Endodermal cell (in vitro differentiated cells): ENCODE data around the gene CEP104. TPM values are rescaled to one million over a fixed set of nuclear protein-coding genes. Genes with fewer than 3 reads are reported as not detected.

ENCODE experiments used
- DNase-seq: peaks from one replicate; pipeline ENCODE4 v3.0.0-alpha.2; 2017
- H3K27ac ChIP-seq: 2 replicates; pipeline ENCODE4 v1.5.1; 2013; ENCODE audit warnings: mild to moderate bottlenecking, low read depth, low read length, moderate library complexity
- H3K27me3 ChIP-seq: 2 replicates; pipeline ENCODE4 v1.6.1; 2013; ENCODE audit warnings: mild to moderate bottlenecking, low read length, moderate library complexity; ENCODE audit not compliant: insufficient read depth, control insufficient read depth, poor library complexity, severe bottlenecking
- H3K36me3 ChIP-seq: 2 replicates; pipeline ENCODE4 v1.7.0; 2013; ENCODE audit warnings: mild to moderate bottlenecking, low read length, moderate library complexity; ENCODE audit not compliant: control insufficient read depth, insufficient read depth
- H3K4me1 ChIP-seq: one replicate; pipeline ENCODE4 v1.7.0; 2013; ENCODE audit warnings: low read length; ENCODE audit not compliant: control insufficient read depth, insufficient read depth
- H3K4me3 ChIP-seq: 2 replicates; pipeline ENCODE4 v1.5.1; 2013; ENCODE audit warnings: mild to moderate bottlenecking, low read length, moderate library complexity
- H3K9ac ChIP-seq: 2 replicates; pipeline ENCODE4 v1.6.1; 2013; ENCODE audit warnings: mild to moderate bottlenecking, low read length, moderate library complexity; ENCODE audit not compliant: poor library complexity, severe bottlenecking; ENCODE audit errors: extremely low read depth
- H3K9me3 ChIP-seq: 2 replicates; pipeline ENCODE4 v1.6.1; 2013; ENCODE audit warnings: mild to moderate bottlenecking, low read length, moderate library complexity; ENCODE audit not compliant: control insufficient read depth
- H3K27ac Mint-ChIP-seq: 2 replicates; pipeline ENCODE4 v1.8.0; 2020; ENCODE audit warnings: mixed read lengths
- H3K27me3 Mint-ChIP-seq: 2 replicates; pipeline ENCODE4 v1.8.0; 2021; ENCODE audit warnings: mild to moderate bottlenecking, mixed read lengths; ENCODE audit not compliant: insufficient read depth
- H3K36me3 Mint-ChIP-seq: 2 replicates; pipeline ENCODE4 v1.8.0; 2020; ENCODE audit warnings: low read depth, mixed read lengths
- H3K4me1 Mint-ChIP-seq: 2 replicates; pipeline ENCODE4 v1.8.0; 2020; ENCODE audit warnings: mixed read lengths
- H3K4me3 Mint-ChIP-seq: 2 replicates; pipeline ENCODE4 v1.8.0; 2020; ENCODE audit warnings: mild to moderate bottlenecking, moderate library complexity, mixed read lengths
- H3K9me3 Mint-ChIP-seq: 2 replicates; pipeline ENCODE4 v1.8.0; 2020; ENCODE audit warnings: mild to moderate bottlenecking, mixed read lengths
- CTCF ChIP-seq: fragments of 200-600 bp; sonication (generic); conservative IDR thresholded peaks from 2 replicates; pipeline ENCODE4 v1.5.0; 2021; ENCODE audit warnings: antibody characterized with exemption, mild to moderate bottlenecking
- WGBS, 2 experiments: methylation state at CpG; one replicate each; pipeline versions ENCODE4 v1.1.5 to v1.1.7; 2013; ENCODE audit warnings: missing lambda C conversion rate in 2 of 2, mixed read lengths in 1 of 2; ENCODE audit not compliant: insufficient coverage in 1 of 2, insufficient read length in 1 of 2; 5-methylcytosine and 5-hydroxymethylcytosine counted together
- total RNA-seq, 2 donors: library from RNA; stranded (reverse); fragmentation: NEBNext Ultra II Directional in 1 of 2; extraction: Animal tissue kit (Norgen Biotek cat#: 25700) in 1 of 2; gene quantifications; 2 replicates in 1 of 2; 3 replicates in 1 of 2; pipeline ENCODE4 v1.2.1, GENCODE V29; 2021

Gene CEP104
- total RNA-seq, 2 donors from 2014 or later, result 34.2 to 47.5 TPM

- no peak overlapping the region for H3K4me3 Mint-ChIP-seq
- H3K9ac ChIP-seq, result no peak overlapping the region
- H3K9me3 ChIP-seq, result no peaks in the 10 kb centered on the region
- no peaks in the 10 kb centered on the region for H3K9me3 Mint-ChIP-seq
- 92 to 94% methylated on average over 10 to 16 of the region's 16 CpGs for WGBS, 2 experiments
- DNase-seq, result peak; percentile 44
- H3K36me3 ChIP-seq, result peaks cover 31% of the 10 kb centered on the region
- TF ChIP-seq CTCF, result no peak
- H3K27ac Mint-ChIP-seq, result peak overlapping the region; percentile 44
- H3K27me3 Mint-ChIP-seq, result no peaks in the 10 kb centered on the region
- no peak overlapping the region for H3K27ac ChIP-seq
- peaks cover 60% of the 10 kb centered on the region for H3K36me3 Mint-ChIP-seq
- no peak overlapping the region for H3K4me3 ChIP-seq
- no peaks in the 10 kb centered on the region for H3K4me1 ChIP-seq
- peaks cover 12% of the 10 kb centered on the region for H3K4me1 Mint-ChIP-seq
- no peaks in the 10 kb centered on the region for H3K27me3 ChIP-seq
Measured at GRCh38 chr1:3788756-3789420, 68.1 kb downstream of the CEP104 start.

- Mint-ChIP-seq H3K4me3 (no peak overlapping the region), H3K27ac (peak overlapping the region; percentile 44), H3K9me3 (no peaks in the 10 kb centered on the region), H3K36me3 (peaks cover 63% of the 10 kb centered on the region), H3K27me3 (no peaks in the 10 kb centered on the region), H3K4me1 (peaks cover 3% of the 10 kb centered on the region)
- Histone ChIP-seq H3K27me3 (no peaks in the 10 kb centered on the region), H3K9me3 (no peaks in the 10 kb centered on the region), H3K27ac (no peak overlapping the region), H3K4me1 (no peaks in the 10 kb centered on the region), H3K4me3 (no peak overlapping the region), H3K9ac (no peak overlapping the region), H3K36me3 (peaks cover 40% of the 10 kb centered on the region)
- no peak for TF ChIP-seq CTCF
- DNase-seq, result no peak
- WGBS, 2 experiments, result 94 to 97% methylated on average over 22 to 26 of the region's 26 CpGs
Measured at GRCh38 chr1:3787745-3788605, 69.0 kb downstream of the CEP104 start.

DNA sequence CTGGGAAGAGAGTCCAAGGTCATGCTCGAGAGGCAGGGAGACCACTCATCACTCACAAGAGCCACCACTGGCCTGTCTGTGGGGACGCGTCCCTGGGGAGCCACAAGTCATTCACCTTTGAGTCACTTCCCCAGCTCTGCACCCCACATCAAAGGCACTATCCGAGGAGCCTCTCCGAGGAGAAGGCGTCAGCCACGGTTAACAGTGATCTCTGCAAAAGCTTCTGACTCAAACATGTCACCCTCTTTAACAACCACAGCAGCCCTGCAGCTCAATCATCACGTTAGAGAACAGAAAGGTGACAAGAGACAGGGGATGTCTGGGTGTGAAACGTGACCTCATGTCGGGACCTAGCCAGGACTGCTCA is 69.7 kb downstream of the CEP104 start:
- Mint-ChIP-seq H3K27me3 (no peaks in the 10 kb centered on the region), H3K9me3 (no peaks in the 10 kb centered on the region), H3K27ac (peak overlapping the region; percentile 52), H3K36me3 (peaks cover 64% of the 10 kb centered on the region), H3K4me3 (no peak overlapping the region), H3K4me1 (peaks cover 3% of the 10 kb centered on the region)
- Histone ChIP-seq H3K9ac (no peak overlapping the region), H3K27me3 (no peaks in the 10 kb centered on the region), H3K27ac (no peak overlapping the region), H3K4me3 (no peak overlapping the region), H3K36me3 (peaks cover 47% of the 10 kb centered on the region), H3K9me3 (no peaks in the 10 kb centered on the region), H3K4me1 (no peaks in the 10 kb centered on the region)
- 93 to 100% methylated on average over 4 to 10 of the region's 10 CpGs for whole genome bisulfite sequencing, 2 experiments
- no peak for DNase-seq
- no peak for TF ChIP-seq CTCF
